Measurements from ENCODE around the gene GPC6.

Gene GPC6

DNA sequence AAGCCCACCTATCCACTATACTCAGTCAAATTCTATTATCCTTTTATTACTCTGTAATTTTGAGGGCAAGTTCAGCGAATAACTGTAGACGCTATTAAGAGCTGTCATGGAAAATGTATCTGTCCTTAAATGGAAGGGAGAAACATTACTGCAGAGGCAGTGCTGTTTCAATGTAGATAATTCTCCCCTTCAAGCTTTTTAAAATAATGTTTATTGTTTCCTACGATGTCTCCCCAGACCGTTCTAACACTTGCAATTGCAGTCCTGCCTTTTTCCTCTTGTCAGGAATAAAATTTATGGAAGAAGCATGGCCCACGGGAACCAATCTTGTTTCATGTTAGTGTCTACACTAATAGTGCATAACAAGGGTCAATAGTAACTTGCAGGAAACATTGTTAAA is 159.5 kb downstream of the GPC6 start:
- DNase-seq: no peak

DNA sequence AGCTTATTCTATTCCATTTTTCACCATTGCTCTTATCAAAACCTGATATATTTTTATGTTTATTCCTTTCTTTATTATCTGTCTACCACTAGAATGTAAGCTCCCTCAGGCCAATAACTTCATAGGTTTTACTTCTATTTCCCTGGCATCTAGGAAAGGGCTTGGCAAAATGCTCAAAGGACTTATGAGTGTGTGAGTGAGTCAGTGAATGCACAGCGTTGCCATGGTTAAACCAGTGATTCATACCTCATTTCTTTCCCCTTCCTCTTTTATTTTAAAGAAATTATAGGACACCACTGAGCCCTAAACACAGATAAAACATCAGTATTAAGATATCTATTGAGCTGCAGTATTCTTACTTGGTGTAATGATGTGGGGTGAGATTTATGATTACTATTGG is 162.1 kb downstream of the GPC6 start:
- no peak for DNase-seq

DNA sequence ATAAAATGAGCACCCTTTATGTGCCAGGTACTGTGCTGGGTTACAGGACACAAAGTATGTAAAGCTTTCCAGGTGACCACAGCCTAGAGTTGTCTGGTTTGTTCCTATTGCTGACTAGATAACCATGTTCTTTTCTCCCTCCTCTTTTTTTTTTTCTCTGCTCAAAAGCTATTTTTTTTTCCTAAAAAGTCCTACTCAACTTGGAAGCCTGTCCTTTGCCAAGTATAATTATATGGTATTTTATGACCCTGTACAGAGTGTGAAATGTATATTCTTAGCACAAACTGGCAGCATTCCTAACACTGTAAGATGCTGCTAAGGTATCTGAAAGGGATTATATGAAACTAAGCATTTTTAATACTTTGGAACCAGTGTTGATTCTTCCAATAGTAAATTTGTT is 171.0 kb downstream of the GPC6 start:
- no peak for DNase-seq

DNA sequence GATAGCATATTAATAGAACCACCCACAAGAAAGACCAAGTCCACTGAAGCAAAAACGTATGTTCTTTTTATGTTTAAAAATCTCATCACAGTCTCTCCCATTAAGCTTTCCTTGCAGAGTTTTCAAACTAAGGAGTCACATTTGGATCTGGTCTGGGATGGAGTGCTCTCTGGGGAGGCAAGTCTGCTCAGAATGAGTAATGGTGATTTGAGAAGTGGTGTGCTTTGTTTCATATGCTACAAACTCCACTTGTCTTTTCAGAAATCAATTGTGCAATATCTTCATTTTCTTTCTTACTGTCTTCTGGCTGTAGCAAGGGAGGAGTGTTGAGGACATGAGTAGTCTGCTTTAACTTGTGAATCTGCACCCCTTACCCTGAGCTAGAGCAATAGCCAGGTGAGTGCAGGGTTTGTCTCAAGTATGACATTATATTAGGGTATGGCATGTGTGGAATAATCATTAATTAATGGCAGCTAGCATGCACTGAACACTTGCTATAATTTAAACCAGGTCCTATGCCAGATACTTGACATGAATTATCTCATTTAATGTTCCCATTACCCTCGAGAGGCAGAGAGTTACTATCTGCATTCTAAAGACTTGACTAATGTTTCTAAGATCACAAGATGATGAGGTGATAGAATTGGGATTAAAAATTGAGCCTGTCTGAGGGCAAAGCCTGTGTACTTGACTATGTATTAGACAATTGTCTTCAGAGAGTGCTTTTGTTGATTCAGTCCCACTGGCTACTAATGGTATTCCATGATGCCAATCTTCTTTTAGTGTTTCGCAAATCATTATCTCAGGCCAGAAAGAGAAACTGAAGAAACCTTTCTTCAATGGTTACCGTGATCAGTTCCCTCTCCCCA is 171.8 kb downstream of the GPC6 start:
- no peak for DNase-seq

DNA sequence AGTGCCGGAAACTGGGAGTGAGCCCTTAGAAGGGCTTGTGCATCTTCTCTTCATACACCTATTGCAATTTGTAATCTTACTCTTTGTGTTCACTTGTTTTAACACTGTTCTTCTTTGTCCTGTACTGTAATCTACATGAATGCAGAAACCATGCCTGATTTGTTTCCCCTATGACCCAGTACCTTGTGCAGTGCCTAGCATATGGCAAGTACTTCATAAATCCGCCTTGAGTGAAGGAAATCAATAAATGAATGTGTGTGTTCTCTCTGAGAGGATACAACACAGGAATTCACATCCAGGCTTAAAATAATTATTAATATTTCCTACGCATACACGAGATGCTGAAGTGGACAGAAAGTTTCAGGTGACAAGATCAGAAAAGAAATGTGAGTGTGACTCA is 172.6 kb downstream of the GPC6 start:
- no peak for DNase-seq

DNA sequence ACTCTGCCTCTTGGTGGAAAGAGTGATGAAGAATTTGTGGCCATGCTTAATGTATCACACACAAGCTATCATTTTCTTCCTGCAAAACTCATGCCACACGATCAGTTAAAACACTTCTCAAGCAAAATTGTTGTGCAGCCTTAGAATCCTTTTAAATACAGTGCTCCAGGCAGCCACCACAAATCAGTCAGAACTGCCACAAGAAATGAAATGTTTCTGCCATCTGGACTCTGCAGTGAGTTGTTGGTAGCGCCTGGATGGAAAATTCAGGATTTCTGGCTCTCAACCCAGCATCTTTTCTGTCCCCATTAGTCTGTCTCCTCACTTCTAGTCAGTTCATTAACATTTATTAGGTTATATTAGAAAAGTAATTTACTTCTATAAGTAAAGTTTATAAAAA is 179.5 kb downstream of the GPC6 start:
- no peak for DNase-seq

DNA sequence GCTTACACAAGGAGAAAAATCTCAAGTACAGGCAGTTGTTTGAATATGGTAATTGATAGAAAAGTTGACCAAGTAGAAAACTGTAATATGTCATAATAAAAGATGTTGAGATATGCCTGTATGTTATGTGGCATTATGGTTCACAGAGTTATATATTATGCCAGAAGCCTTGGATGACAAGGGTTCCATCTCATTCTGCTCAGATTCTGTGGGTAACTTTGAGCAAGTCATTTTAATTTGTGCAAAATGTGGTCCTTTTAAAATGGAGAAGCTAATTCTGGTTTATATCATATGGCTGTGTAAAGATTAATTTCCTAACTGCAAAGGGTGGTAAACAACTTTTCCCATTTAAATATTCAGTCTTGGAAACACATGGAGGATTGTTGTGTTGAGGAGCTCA is 180.9 kb downstream of the GPC6 start:
- DNase-seq: no peak

DNA sequence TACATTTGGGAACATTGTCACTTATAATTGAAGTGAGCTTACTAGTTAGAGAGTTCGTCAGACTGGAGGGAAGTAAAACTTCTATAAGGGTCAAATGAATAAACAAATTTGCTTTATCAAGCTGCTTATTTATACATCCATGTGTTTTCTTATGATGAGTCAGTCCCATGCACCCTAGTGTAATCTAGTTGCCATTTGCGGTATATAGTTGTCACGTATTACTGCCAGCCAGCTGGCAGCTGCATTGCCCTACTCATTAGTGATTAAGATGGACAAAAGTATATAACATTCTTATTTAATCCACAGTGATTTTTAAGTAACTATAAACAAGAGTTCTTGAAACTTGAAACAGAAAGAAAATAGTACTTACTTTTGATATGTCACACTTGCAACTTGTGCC is 182.4 kb downstream of the GPC6 start:
- no peak for DNase-seq

DNA sequence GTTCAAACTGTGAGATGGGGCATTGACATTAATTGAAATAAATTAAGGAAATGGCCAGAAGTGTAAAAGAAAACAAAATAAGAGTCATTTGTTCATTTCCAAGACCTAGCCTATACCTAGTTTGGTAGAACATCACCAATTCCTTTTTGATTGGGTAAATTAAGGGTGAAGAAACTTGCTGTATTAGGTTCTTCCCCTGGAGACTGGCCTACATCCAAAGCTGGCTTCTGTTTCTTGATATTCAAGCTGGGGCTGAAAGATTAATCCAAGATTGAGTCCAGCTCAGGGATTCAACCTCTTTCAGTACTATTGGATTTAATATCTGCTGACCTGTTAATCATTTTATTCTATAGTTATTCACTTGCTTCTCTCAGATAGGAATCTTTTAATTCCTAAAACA is 183.2 kb downstream of the GPC6 start:
- DNase-seq: no peak

DNA sequence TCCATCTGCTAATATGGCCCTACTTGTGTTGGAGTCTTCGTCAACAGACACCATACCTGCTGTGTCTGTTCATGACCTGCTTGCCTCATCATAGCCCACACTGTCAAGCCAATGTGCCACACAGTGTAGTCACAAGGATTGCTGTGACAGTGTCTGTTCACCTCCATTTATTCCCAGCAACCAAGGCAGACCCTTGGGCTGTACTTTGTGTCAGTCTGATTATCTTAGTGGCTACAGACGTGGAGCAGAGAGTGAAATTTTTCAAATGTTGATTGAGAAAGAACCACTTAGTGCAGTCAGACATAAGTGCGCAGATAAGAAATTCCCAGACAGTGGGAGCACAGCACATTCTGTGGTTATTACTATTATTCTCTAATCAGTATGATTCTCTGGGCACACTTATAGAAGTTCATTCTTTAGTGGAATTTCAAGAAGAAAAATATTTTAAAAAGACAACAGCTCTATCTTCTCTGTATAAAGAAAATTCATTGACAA is 184.6 kb downstream of the GPC6 start:
- no peak for DNase-seq

DNA sequence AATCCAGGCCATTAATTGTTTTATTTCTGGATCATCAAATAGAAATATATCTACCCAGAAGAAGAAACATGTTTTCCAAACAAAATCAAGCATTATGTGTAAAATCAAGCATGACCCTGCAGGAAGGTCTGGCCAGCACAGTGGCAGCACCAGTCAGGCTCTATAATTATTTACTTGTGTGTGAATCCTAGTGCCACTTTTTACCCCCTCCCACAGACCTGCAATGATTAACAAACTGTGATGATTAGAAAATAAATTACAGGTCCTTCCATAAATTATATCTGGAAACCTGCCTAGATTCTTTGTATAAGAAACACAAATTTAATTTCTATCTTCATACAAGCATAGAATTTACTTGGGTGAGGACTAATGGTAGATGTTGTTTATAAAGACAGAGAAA is 186.1 kb downstream of the GPC6 start:
- DNase-seq: no peak

DNA sequence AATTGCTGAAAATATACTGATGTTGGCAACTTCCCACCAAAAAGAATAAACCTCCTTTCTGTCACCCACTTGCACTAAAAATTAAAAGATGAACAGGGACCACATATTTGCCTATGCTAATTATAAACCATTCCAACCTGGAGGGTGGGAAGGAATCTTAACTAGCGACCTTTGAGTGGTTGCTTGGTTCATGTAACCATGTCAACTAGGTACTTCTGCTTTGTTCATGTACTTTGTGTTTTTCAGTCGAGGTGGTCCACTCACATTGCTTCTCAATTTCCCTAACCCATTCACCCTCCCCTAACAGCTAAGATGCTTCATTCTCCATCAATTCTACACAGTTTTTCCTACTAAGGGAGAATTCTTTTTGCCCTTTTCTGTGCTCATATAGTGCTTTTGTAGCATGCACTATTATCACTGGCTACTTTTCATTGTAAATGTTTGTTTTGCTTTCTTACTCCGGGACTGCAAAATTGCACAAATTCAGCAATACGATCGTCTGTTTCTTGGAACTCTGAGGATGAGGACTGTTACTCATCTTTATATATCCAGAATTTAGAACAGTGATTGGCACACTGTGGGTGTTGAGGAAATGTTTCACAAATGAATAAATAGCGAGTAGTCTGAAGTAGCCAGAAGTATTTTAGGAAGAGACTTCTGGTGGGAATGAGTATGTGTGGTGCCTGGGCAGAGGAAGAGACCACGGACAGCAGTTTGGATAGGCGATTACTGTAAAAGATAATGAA is 187.5 kb downstream of the GPC6 start:
- DNase-seq: no peak

DNA sequence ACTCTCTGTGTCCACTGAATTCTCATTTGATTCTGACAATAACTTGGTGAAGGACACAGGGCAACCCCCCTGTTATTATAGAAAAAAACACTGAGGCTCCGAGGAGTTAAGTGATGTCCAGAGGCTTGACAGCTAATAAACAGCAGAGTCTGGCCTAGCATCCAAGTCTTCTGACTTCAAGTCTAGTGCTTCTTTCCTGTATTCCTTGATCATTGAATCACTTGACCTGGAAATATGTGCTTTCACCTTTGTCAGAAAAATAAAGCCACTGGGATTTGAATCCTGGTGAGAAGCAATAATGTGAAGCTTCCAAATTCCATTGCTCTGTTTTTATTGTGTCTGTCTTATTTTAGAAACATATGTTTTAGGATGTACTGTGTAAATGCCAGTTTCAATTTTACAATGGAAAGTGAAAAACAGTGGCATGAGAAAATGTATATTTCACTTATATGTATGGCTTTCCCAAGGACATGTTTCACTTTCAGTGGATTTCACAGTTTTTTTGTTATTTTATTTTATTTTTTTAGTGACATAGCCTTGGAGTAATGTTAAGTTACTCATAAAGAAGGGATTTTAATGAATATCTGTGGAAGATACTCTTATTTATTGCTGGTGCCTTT is 190.2 kb downstream of the GPC6 start:
- no peak for DNase-seq

DNA sequence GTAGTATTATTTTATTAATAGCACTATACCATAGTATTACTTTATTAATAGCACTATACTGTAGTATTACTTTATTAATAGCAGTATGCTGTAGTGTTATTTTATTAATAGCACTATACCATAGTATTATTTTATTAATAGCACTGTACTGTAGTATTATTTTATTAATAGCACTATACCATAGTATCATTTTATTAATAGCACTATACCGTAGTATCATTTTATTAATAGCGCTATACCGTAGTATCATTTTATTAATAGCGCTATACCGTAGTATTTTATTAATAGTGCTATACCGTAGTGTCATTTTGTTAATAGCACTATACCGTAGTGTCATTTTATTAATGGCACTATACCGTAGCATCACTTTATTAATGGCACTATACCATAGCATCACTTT is 191.8 kb downstream of the GPC6 start:
- no peak for DNase-seq

DNA sequence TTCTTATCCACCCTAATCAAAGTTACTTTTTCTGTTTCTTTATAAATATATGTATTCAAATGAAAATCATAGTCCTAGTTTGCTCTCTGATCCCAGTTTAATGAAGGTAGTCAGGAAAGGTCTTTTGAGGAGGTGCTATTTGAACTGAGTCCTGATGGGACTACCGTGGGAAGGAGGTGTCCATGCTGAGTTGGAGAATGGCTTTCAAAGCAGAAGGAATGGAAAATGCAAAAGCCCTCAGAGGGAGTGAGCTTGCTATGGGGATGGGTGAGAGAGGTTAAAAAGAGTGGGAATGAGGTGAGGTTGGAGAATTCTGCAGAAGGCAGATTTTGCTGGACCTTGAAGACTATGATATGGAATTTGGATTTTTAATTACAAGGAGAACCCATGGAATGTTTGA is 193.6 kb downstream of the GPC6 start:
- DNase-seq: no peak

DNA sequence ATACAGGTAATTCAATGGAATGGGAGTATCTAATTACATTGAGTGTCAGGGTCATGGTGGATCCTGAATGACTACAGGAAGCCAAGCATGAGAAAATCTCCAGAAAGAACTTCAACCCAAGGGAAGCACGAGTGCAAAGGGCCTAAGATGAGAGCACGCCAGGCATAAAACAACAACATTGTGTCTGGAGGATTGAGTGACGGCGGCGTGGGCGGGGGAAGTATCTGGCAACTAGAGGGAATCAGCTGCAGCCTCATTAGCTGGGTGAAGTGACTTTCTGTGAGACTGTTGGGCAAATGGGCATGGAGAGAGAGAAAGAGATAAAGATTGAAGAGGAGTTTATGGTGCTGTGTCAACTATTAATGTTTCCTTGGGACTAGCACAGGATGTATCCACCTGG is 194.3 kb downstream of the GPC6 start:
- DNase-seq: no peak

DNA sequence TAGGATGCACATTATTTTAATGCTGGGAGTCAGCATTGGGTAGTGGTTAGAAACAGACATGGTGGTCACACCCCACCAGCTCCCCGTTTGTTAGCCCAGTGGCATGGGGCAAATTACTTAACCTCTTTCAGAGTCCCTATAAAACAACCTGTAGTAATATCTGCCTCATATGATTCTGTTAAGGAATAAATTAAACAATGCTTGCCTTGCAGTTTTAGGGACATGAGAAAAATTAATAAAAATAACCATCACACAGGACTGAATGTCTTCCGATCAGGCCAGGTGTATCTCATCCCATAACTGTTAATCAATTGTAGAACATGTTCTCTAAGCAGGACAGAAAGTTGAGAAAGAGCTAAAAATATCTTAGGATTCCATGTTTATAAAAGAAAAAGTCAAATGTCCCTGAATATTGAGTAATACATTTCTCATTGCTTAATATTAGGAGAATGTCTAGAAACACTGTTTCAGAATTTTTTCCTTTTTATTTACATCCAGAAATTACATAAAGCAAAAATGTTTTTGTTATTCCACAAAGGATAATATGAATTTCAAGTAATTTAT is 196.5 kb downstream of the GPC6 start:
- no peak for DNase-seq

DNA sequence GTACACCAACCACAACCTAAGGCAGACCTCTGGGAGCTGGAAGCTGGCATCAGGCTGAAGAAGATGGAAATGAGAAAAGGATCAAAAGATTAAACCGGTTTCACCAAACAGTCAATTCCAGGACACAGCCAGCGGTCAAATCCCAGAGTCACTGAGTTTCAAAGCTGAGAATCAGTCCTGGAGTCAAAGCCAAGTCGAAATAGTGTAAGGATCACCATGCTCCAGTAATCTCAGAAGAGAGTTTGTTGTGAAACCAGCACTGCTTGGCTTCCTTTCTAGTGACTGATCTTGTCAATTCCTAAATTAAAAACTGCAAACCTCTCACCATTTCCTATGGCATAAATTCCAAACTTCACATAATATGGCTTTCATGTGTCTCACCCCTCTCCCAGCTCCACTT is 198.8 kb downstream of the GPC6 start:
- no peak for DNase-seq

DNA sequence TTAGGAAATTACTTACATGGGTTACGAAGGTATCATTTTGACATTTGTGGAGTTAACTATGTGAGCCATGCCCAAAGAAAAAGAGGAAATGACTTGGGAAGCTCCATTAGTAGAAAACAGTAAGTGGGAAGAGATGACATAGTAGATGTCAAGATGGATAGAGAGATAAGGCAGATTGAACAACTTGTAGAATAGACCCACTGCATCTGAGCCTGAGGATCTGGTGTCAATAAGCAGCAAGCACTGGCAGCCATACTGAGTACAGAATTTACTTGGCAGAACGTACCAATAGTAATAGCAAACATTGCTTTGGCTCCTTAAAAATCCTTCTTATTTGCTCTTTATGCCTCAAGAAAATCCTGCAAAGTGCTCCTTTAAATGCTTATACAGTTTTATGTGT is 203.8 kb downstream of the GPC6 start:
- DNase-seq: no peak

DNA sequence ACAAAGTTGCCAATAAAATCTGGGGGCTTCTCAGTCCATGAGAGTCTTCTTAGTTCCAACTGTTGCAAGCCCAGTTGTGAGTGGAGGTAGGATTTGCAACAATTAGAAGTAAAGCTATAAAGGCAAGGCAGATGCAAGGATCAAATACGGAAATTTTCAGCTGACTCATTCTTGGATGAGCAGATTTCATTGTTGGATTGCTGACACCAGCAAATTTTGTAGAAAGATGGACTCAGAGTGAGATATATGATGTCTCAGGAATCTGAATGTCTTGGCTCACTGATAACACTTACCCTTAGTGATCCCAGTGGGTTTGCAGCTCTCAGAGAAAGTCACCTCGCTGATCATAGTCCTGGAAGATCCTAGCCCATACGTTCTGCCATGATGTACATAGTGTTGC is 209.0 kb downstream of the GPC6 start:
- DNase-seq: no peak

DNA sequence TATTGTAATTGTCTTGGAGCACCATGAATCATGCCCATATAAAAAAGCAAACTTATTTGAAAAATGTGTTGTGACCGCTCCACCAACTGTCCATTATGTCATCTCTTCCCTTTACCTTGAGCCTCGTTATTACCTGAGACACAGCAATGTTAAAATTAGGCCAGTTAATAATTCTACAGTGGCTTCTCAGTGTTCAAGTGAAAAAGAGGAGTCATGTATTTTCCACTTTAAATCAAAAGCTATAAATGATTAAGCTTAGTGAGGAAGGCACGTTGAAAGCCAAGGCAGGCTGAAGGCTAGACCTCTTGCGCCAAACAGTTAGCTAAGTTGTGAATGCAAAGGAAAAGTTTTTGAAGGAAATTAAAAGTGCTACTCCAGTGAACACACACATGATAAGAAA is 210.5 kb downstream of the GPC6 start:
- no peak for DNase-seq

DNA sequence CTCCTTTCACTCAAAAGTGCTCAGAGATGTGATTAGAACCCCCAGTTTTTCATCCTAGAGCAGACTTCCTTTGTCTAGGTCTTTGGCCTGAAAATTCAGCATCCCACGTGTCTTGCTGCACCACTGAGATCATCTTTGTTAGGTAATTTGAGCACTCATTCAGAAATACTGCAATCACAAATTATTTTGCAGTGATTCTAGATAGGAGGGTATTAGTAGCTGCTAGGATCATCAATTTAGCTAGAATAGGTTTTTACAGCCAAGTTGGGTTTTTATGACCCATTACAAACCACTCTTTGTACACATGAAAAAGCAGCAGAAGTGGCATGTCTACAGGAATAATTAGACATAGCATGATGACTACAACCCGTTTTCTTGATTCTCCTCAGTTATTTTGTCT is 219.6 kb downstream of the GPC6 start:
- no peak for DNase-seq

DNA sequence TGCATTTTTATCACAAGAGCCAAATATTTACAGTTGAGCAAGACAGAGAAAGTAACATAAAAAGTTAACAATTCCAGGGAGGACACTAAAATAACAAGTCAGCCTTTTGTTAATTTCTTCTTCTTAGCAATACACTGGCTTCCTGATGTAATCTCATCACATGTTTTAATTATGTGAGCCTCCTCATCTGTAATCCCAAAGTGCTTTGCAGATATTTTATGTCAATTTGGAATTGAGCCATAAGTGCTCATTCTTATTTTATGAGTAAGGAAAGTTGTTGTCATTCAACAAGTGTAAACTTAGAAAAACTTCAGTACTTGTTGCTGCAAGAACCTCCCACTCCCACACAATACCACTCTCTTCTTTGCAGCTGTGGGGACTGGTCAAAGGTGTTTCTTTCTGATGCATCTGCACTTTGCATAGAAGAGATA is 223.6 kb downstream of the GPC6 start:
- no peak for DNase-seq

DNA sequence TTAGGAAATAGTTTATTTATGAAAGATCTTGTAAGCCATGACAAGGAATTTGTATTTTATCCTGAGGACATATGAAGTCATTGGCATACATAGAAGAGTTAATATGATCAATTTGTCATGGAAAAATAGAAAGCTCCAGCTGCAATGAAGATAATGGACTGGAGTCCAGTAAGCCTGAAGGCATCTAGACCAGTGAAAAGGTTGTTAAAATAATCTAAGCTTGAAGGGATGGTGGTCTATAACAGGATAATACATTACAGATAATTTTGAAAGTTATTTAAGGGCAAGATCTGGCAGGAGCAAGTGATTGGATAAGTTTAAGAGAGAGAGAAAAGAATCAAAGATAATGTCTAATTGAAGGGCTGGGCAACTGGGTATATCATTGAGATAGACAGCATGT is 224.2 kb downstream of the GPC6 start:
- DNase-seq: no peak

Measured in activated CD4-positive, alpha-beta T cell treated with anti-CD3 and anti-CD28 coated beads for 4 hours (primary cell).